GM19467 (cell line): ENCODE results near the gene INHBE.
A peak's percentile ranks its signal among the peaks of the same experiment; 100 is the strongest.
"Not testable (repeated sequence)": the region's sequence is repeated elsewhere in the genome, so short reads cannot be mapped to it uniquely, and the experiment has no call there.

Source experiments
- ATAC-seq: cut with Tn5 transposase; IDR thresholded peaks from one replicate; pipeline ENCODE4 v1.9.1; 2021; ENCODE audit warnings: mild to moderate bottlenecking, moderate library complexity; ENCODE audit not compliant: unreplicated experiment

The INHBE gene

GRCh38 chr12:57439762-57440266 lies 15.3 kb upstream of the INHBE start:
- ATAC-seq = no peak

- ATAC-seq = not testable (repeated sequence)
Measured at GRCh38 chr12:57441393-57441792, 13.7 kb upstream of the INHBE start.

DNA sequence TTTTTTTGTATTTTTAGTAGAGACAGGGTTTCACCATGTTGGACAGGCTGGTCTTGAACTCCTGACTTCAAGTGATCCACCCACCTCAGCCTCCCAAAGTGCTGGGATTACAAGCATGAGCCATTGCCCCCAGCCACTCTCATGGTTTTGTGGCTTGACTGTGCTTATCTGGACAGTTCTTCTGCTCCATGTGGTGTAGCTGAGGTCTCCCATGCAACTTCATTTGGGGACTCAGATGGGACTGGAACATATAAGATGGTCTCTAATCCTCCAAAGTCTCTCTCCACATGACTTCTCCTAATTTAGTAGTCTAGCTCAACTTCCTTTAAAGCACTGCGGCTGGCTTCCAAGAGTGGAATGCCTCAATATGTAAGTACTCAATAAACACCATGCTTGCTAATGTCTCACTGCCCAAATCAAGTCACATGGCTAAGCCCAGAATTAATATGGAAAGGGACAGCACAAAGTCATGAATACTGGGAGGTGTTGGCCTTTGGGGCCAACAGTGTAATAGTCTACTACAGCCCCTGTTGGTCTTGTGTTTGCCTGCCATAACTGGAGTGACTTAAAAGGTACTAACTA lies 13.2 kb upstream of the INHBE start:
- ATAC-seq = no peak

DNA sequence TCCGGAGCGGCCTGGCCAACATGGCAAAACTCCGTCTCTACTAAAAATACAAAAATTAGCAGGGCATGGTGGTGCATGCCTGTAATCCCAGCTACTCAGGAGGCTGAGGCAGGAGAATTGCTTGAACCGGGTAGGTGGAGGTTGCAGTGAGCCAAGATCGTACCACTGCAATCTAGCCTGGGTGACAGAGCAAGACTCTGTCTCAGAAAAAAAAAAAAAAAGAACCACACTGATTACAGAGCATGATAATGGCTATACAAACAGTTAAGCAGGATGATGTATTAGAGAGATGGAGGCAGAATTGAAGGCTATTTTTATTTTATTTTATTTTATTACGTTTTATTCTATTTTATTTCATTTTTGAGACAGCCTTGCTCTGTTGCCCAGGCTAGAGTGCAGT lies 10.8 kb upstream of the INHBE start:
- not testable (repeated sequence) for ATAC-seq

DNA sequence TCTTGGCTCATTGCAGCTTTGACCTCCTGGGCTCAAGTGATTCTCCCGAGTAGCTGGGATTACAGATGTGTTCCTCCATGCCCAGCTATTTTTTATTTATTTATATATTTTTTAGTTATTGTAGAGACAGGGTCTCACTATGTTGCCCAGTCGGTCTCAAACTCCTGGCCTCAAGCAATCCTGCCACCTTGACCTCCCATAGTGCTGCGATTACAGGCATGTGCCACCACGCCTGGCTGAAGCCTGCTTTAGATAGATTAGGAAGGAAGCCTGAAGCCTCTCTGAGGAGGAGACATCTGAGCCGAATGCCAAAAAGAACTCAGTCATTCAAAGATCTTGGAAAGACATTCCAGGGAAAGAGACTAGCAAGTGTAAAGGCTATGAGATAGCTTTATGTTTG lies 10.4 kb upstream of the INHBE start:
- no peak for ATAC-seq

DNA sequence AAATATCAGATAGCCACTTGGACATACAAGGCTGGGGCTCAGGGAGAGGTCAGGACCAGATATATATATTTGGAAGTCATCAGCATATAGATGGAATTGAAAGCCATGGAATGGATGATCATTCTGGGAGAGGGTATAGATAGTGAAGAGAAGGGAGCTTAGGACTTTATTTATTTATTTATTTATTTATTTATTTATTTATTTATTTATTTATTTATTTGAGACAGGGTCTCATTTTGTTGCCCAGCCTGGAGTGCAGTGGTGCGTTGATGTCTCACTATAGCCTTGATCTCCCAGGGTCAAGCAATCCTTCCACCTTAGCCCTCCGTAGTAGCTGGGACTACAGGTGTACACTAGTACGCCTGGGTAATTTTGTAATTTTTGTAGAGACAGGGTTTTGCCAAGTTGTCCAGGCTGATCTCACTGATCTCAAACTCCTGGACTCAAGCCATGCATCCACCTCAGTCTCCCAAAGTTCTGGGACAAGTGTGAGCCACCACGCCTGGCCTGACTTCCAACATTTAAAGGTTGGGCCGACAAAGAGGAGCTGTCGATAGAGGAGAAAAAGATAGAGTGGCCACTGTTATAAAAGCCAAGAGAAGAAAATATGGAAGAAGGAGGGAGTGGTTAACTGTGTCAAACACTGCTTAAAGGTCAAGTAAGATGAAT lies 8.7 kb upstream of the INHBE start:
- ATAC-seq = no peak

DNA sequence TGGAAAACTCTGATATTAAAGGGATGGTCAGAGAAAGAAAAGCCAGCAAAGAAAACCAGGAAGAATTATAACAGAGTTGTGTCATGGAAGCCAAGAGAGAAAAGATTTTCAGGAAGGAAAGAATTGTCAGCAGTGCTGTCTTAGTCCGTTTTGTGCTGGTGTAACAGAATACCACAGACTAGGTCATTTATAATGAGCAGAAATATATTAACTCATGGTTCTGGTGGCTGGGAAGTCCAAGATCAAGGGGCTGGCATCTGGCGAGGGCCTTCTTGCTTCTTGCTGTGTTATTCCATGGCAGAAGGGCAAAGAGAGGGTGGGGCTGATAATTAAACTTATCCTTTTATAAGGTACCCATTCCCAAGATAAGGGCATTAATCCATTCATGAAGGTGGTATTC lies 6.4 kb upstream of the INHBE start:
- no peak for ATAC-seq

DNA sequence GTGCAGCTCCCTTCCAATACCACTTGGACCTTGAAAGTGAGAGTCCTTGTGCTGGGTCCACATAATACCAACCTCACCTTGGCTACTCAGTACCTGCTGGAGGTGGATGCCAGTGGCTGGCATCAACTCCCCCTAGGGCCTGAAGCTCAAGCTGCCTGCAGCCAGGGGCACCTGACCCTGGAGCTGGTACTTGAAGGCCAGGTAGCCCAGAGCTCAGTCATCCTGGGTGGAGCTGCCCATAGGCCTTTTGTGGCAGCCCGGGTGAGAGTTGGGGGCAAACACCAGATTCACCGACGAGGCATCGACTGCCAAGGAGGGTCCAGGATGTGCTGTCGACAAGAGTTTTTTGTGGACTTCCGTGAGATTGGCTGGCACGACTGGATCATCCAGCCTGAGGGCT lies 5.7 kb upstream of the INHBE start:
- ATAC-seq = no peak

GRCh38 chr12:57450057-57450456 lies 5.0 kb upstream of the INHBE start:
- ATAC-seq = no peak

DNA sequence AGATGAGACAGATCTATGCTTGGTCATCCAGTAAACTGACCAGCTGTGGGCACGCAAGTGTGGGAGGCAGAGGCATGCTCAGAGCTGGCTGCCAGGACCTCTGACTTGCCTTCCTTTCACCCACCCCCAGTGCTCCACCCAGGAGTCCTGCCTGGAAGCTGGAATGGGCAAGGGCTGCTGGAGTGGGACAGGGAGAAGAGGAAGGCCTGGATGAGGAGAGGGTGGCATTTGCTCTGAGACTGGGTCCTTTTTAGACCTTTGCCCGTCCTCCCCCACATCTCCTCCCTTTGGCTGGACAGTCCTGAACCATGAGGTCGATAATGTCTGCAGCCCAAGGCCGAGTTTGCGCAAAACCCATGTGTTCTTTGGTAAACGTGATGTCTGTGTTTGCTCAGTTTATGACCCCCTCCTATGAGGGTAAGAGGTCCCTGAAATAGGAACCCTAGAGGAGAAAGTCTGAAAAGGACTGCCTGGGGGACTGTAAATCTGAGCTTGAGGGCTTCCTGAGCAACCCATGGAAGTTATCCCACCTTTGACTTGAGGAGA lies 3.8 kb upstream of the INHBE start:
- no peak for ATAC-seq

DNA sequence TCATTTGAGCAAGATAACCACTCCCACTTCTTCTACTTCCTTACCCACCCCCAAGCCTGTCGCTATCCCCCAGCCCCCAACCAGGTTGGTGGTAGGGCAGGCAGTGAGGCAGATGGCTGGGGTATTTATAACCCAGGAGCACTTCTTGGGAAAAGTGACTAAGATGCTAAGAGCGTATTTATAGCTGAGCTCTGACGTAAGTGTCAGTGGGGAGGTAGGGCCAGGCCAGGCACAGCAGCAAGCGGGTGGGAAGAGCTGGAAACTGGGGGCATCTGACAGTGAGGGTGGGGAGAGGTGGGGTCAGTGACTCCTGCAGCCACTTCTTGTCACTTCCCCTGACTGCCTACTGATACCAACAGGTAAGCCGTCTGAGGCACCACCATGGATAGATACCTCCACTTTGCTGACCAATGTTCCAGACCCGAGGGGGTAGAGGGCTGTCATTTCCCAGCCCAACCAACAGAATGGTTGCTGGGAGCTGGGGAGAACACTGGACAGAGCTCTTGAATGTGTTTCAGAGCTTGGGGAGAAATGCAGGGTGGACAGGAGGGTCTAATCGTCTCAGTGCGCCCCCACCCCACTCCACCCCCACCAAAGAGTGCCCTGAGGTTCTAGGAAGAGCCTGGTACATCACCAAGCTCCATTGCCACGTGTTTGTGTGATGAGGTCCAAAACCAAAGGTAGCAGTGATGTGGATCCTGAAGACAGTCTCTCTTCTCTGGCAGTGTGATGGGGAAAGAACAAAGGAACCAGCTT lies 2.7 kb upstream of the INHBE start:
- ATAC-seq = no peak

DNA sequence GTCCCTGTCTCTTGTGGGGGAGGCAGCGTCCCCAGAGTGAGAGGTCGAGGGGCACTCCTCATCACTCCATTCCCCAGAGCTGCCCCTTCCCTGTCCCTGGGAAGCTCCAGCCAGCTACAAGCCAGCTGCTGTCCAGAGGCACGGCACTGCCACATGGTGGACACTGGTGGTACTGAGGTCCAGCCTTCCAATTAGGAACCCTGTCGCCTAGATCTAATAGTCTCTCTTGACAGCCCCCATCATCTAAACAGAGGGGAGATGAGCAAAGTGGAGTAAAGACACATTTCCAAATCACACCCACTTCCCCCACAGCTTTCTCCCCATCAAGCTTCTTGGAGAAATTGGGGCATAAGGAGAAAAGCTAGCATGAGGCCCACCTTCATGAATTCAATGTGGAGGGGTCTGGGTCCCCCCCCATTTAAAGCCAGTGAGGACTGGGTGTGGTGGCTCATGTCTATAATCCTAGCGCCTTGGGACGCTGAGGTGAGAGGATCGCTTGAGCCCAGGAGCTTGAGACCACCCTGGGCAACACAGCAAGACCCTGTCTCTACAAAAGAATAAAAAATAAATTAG lies 2.1 kb upstream of the INHBE start:
- no peak for ATAC-seq

- no peak for ATAC-seq
Measured at GRCh38 chr12:57454213-57454565, 918 bp upstream of the INHBE start.

DNA sequence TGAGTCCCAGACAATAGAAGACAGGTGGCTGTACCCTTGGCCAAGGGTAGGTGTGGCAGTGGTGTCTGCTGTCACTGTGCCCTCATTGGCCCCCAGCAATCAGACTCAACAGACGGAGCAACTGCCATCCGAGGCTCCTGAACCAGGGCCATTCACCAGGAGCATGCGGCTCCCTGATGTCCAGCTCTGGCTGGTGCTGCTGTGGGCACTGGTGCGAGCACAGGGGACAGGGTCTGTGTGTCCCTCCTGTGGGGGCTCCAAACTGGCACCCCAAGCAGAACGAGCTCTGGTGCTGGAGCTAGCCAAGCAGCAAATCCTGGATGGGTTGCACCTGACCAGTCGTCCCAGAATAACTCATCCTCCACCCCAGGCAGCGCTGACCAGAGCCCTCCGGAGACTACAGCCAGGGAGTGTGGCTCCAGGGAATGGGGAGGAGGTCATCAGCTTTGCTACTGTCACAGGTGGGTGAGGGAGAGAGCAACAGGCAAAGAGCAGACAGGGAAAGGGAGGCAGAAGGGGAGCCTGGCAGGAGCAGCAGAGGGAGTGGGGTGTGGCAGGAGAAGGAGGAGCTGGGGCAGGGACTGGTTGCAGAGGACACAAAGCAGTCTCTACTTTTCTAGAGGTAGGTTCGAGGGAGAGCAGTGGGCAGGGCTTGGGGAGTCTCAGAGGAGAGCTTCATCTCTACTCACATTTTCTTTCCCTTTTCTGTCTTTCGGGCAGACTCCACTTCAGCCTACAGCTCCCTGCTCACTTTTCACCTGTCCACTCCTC lies 452 bp downstream of the INHBE start:
- no peak for ATAC-seq

GRCh38 chr12:57456145-57456700 lies 1.1 kb downstream of the INHBE start:
- no peak for ATAC-seq

DNA sequence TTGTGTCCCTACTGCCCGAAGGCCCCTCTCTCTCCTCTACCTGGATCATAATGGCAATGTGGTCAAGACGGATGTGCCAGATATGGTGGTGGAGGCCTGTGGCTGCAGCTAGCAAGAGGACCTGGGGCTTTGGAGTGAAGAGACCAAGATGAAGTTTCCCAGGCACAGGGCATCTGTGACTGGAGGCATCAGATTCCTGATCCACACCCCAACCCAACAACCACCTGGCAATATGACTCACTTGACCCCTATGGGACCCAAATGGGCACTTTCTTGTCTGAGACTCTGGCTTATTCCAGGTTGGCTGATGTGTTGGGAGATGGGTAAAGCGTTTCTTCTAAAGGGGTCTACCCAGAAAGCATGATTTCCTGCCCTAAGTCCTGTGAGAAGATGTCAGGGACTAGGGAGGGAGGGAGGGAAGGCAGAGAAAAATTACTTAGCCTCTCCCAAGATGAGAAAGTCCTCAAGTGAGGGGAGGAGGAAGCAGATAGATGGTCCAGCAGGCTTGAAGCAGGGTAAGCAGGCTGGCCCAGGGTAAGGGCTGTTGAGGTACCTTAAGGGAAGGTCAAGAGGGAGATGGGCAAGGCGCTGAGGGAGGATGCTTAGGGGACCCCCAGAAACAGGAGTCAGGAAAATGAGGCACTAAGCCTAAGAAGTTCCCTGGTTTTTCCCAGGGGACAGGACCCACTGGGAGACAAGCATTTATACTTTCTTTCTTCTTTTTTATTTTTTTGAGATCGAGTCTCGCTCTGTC lies 1.8 kb downstream of the INHBE start:
- no peak for ATAC-seq

GRCh38 chr12:57458665-57459054 lies 3.6 kb downstream of the INHBE start:
- no peak for ATAC-seq

DNA sequence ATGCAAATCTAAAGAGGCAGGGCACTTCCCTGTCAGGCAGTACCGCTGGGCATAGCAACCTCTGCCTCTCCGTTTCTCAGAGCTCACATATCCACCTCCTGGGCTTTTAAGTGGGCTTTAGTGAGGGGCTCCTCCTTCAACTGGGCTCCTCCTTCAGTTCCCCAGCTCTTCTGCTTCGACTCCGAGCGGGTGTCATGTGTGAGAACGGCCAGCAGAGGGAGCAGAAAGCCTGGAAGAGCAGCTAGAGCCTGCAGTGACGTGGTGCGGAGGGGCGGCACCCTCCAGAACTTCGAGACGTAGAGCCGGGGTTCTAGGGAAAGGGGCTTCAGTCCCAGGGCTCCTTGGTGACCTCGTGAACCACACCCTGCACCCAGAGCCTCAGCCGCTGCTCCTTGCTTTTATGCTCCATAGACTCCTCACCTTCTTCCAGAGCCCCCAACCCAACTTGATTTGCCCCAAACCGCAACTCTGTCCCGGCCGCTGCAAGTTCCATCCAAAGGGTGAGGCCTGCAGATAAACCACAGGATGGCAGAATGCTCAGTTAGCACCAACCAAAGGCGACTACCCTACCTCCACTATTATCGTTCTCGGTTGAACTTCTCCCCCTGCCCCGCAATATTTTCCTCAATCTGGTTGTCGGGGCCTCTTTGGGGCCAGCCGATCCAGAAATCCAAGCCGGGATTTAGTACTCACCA lies 4.1 kb downstream of the INHBE start:
- ATAC-seq = peak; percentile 45
